Esophagus squamous epithelium (tissue), 5 donors: Measurements from ENCODE around the gene ZNF488. TPM values are rescaled to one million over a fixed set of nuclear protein-coding genes. Genes with fewer than 3 reads are reported as not detected.

Source experiments
- DNase-seq: peaks from one replicate; lab custom pipeline; 2025; lab: John Stamatoyannopoulos, UW
- H3K27ac ChIP-seq, 4 donors: fragments of 200-600 bp; sonication (generic); one replicate each; pipeline ENCODE4 v1.5.1; 2016 to 2019; ENCODE audit warnings: mild to moderate bottlenecking in 1 of 4
- H3K27me3 ChIP-seq, 4 donors: fragments of 200-600 bp; sonication (generic); 1 replicate in 3 of 4; 2 replicates in 1 of 4; pipeline versions ENCODE4 v1.5.1 to v1.6.0; 2017 to 2021; ENCODE audit warnings: antibody characterized with exemption in 1 of 4
- H3K36me3 ChIP-seq, 3 donors: fragments of 200-600 bp; sonication (generic); one replicate each; pipeline ENCODE4 v1.5.1; 2016 to 2019
- H3K4me1 ChIP-seq, 3 donors: fragments of 200-600 bp; sonication (generic); one replicate each; pipeline ENCODE4 v1.5.1; 2017 to 2019
- H3K4me3 ChIP-seq, 4 donors: fragments of 200-600 bp; sonication (generic); 1 replicate in 3 of 4; 2 replicates in 1 of 4; pipeline ENCODE4 v1.5.1; 2016 to 2019; ENCODE audit warnings: mild to moderate bottlenecking in 2 of 4, moderate library complexity in 1 of 4
- H3K9me3 ChIP-seq, 3 donors: fragments of 200-600 bp; sonication (generic); one replicate each; pipeline ENCODE4 v1.5.1; 2016 to 2019
- POLR2A ChIP-seq, 4 donors: fragments of 450-650 bp; IDR thresholded peaks; one replicate each; pipeline ENCODE4 v1.6.1; 2017; ENCODE audit warnings: antibody characterized with exemption in 4 of 4, mild to moderate bottlenecking in 4 of 4, moderate library complexity in 3 of 4
- WGBS, 2 donors: methylation state at CpG; one replicate each; pipeline ENCODE4 v1.1.5; 2018; 5-methylcytosine and 5-hydroxymethylcytosine counted together
- intact Hi-C: fragments of 100-400 bp; cut with DNase I; formaldehyde crosslinking; loops from one replicate; pipeline ENCODE4 v1.15.0; 2022
- total RNA-seq, 4 donors: library from RNA; depleted of rRNA; stranded (reverse); fragments of >200 nt; gene quantifications; one replicate each; pipeline ENCODE4 v1.1.0, GENCODE V29; 2016
- TF ChIP-seq, protein P1 (sequence below), 6 experiments: fragments of 450-650 bp in 4 of 6; fragments of 200-600 bp in 2 of 6; sonication (generic) in 2 of 6; IDR thresholded peaks; one replicate each; pipeline ENCODE4 v1.5.1; 2016 to 2019; ENCODE audit warnings: antibody characterized with exemption in 6 of 6, mild to moderate bottlenecking in 4 of 6, moderate library complexity in 4 of 6
- donor health status: DM: yes; HTN: yes; CAD: no.

Gene ZNF488
- total RNA-seq, 4 donors from 2014 or later = 0.29 to 1.4 (median 0.73) TPM

DNA sequence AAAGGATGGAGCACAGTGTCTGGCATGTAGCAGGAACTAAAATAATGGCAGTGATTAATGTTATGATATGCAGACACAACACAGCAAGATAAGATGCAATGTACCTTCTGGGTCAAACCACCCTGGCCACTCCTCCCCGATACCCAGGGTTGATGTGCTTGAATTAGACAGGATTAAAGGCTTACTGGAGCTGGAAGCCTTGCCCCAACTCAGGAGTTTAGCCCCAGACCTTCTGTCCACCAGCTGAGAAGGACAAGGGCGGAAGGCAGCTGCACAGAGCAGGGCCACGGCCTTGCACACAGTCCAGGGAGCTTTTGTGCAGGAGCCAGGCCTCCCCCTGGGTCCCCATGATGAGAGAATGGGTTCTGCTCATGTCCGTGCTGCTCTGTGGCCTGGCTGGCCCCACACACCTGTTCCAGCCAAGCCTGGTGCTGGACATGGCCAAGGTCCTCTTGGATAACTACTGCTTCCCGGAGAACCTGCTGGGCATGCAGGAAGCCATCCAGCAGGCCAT lies 35.9 kb downstream of the ZNF488 start, which contains the start of gene RBP3:
TSS of gene RBP3 (plus strand) at position 226 of the 514 bp plus-strand sequence. CDS start at position 348, 122 bp downstream.
- 67% methylated on average over 3 of the region's 5 CpGs; no CpG with 5 or more reads in 1 of the 2 donors for WGBS, 2 donors
- TF ChIP-seq POLR2A (IDR thresholded peaks at IDR 0.05) = no peak
- TF ChIP-seq, protein P1, sequence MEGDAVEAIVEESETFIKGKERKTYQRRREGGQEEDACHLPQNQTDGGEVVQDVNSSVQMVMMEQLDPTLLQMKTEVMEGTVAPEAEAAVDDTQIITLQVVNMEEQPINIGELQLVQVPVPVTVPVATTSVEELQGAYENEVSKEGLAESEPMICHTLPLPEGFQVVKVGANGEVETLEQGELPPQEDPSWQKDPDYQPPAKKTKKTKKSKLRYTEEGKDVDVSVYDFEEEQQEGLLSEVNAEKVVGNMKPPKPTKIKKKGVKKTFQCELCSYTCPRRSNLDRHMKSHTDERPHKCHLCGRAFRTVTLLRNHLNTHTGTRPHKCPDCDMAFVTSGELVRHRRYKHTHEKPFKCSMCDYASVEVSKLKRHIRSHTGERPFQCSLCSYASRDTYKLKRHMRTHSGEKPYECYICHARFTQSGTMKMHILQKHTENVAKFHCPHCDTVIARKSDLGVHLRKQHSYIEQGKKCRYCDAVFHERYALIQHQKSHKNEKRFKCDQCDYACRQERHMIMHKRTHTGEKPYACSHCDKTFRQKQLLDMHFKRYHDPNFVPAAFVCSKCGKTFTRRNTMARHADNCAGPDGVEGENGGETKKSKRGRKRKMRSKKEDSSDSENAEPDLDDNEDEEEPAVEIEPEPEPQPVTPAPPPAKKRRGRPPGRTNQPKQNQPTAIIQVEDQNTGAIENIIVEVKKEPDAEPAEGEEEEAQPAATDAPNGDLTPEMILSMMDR (IDR thresholded peaks at IDR 0.05) = no peak
- no peak for DNase-seq

DNA sequence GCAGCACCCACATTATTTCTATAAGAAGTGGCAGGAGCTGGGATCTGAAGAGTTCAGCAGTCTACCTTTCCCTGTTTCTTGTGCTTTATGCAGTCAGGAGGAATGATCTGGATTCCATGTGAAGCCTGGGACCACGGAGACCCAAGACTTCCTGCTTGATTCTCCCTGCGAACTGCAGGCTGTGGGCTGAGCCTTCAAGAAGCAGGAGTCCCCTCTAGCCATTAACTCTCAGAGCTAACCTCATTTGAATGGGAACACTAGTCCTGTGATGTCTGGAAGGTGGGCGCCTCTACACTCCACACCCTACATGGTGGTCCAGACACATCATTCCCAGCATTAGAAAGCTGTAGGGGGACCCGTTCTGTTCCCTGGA lies 36.8 kb downstream of the ZNF488 start:
- Histone ChIP-seq H3K9me3 (no peaks in the 10 kb centered on the region), H3K27me3 (no peaks in the 10 kb centered on the region), H3K36me3 (no peaks in the 10 kb centered on the region), H3K4me3 (no peak overlapping the region), H3K4me1 (no peaks in the 10 kb centered on the region), H3K27ac (no peak overlapping the region)
- intact Hi-C loops = no loop called here
- TF ChIP-seq, protein P1 (IDR thresholded peaks at IDR 0.05) = no peak
- no peak for TF ChIP-seq POLR2A (IDR thresholded peaks at IDR 0.05)
- 66 to 72% methylated on average over 2 to 4 of the region's 4 CpGs for WGBS, 2 donors
- no peak for DNase-seq

More for the DNA sequence above, 35.9 kb downstream of the ZNF488 start, which contains the start of gene RBP3:
- Histone ChIP-seq H3K27ac (no peak within 1 kb of the TSS), H3K4me1 (no peaks in the 10 kb centered on the region), H3K4me3 (no peak within 1 kb of the TSS), H3K36me3 (no peaks in the 10 kb centered on the region), H3K27me3 (no peaks in the 10 kb centered on the region), H3K9me3 (no peaks in the 10 kb centered on the region)
- intact Hi-C loops = no loop called here

DNA sequence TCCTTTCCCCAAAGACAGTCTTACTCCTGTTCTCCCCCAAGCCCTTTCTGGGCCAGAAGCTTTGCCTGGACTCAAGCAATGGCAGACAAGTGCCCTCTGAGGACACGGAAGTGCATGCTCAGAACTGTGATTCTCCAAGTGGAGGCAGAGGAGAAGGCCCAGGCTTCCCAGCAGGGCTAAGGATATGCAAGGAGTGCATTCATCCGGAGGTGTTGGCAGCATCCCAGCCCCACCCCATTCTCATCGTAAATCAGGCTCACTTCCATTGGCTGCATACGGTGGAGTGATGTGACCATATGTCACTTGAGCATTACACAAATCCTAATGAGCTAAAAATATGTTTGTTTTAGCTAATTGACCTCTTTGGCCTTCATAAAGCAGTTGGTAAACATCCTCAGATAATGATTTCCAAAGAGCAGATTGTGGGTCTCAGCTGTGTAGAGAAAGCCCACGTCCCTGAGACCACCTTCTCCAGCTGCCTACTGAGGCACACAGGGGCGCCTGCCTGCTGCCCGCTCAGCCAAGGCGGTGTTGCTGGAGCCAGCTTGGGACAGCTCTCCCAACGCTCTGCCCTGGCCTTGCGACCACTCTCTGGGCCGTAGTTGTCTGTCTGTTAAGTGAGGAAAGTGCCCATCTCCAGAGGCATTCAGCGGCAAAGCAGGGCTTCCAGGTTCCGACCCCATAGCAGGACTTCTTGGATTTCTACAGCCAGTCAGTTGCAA lies 37.4 kb downstream of the ZNF488 start:
- H3K36me3 ChIP-seq = no peaks in the 10 kb centered on the region
- no peaks in the 10 kb centered on the region for H3K27me3 ChIP-seq
- intact Hi-C loops = no loop called here
- H3K4me3 ChIP-seq = no peak overlapping the region
- WGBS, 2 donors = 30 to 69% methylated on average over 3 to 12 of the region's 13 CpGs
- H3K4me1 ChIP-seq = no peaks in the 10 kb centered on the region
- no peak for DNase-seq
- no peaks in the 10 kb centered on the region for H3K9me3 ChIP-seq
- H3K27ac ChIP-seq = no peak overlapping the region
- TF ChIP-seq POLR2A (IDR thresholded peaks at IDR 0.05) = no peak
- TF ChIP-seq, protein P1 (IDR thresholded peaks at IDR 0.05) = no peak

DNA sequence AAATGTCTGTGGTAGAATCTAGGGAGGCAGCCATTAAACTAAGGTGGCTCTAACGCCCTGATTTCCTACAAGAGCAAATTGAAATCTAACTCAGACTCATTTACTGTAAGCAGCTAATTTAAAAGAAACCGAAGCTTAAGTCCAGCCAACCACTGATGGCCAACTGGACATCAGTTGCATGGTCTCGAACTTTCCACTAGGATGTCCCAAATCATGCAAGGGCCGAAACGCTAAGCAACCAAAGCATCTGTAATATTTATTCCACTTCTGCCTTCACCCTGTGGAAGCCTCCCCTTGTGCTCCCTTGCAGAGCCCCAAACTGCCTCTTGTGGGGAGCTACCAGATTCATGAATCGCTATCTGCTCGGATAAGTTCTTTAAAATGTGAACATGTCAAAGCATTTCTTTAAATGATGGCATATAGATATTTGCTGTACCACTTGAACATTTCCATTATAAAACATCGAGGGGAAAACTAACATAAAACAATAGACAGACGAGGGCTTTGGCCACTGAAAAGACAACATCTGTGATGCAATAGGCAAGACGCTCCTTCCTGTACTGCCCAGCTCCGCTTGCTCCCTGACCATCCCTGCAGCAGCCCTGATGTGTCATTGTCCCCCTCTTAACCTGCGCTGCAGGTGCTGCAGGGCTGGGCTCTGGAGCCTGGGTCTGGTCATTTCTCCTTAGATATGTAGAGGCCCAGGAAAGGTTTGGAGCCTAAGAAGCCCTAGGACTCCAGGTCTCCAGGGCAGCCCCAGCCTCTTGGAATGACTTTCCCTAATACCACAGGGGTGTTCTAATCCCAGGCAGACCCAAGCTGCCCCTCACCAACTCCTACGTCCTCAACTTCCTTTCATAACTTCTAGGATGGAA lies 38.9 kb downstream of the ZNF488 start:
- Histone ChIP-seq H3K27ac (no peak overlapping the region), H3K36me3 (no peaks in the 10 kb centered on the region), H3K9me3 (no peaks in the 10 kb centered on the region), H3K4me1 (no peaks in the 10 kb centered on the region), H3K27me3 (no peaks in the 10 kb centered on the region), H3K4me3 (no peak overlapping the region)
- TF ChIP-seq POLR2A (IDR thresholded peaks at IDR 0.05) = no peak
- TF ChIP-seq, protein P1 (IDR thresholded peaks at IDR 0.05) = no peak
- no peak for DNase-seq
- 85 to 87% methylated on average over 13 of the region's 13 CpGs for WGBS, 2 donors
- intact Hi-C loops = no loop called here
